Measurements from ENCODE around the gene CATSPERZ. TPM values are rescaled to one million over a fixed set of nuclear protein-coding genes. Genes with fewer than 3 reads are reported as not detected.

Gene CATSPERZ
- total RNA-seq, 1 donor from 2014 or later: not detected

DNA sequence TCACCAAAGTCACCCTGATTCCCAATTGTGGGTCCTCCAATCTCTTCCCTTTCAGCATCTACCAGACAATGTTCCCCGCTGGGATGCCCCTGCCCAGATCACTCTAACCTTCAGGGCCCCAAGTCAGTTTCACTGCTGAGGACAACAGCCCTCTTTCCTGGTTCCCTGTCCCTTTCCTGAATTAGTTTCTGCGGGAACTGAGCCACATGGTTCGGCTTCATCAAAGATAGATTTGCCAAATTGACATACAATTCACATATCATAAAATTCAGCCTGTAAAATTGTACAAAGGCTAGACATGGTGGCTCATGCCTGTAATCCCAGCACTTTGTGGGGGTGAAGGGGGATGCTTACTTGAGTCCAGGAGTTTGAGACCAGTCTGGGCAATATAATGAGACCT lies 27.8 kb downstream of the CATSPERZ start:
- Histone ChIP-seq H3K4me3 (no peak overlapping the region), H3K4me1 (peaks cover 17% of the 10 kb centered on the region), H3K9me3 (no peaks in the 10 kb centered on the region), H3K27ac (no peak overlapping the region), H3K27me3 (ENCODE audit: low read depth) (no peaks in the 10 kb centered on the region), H3K36me3 (no peaks in the 10 kb centered on the region)
- no peak for DNase-seq
- intact Hi-C loops (cut with DNase I): no loop called here
- TF ChIP-seq, protein P1, sequence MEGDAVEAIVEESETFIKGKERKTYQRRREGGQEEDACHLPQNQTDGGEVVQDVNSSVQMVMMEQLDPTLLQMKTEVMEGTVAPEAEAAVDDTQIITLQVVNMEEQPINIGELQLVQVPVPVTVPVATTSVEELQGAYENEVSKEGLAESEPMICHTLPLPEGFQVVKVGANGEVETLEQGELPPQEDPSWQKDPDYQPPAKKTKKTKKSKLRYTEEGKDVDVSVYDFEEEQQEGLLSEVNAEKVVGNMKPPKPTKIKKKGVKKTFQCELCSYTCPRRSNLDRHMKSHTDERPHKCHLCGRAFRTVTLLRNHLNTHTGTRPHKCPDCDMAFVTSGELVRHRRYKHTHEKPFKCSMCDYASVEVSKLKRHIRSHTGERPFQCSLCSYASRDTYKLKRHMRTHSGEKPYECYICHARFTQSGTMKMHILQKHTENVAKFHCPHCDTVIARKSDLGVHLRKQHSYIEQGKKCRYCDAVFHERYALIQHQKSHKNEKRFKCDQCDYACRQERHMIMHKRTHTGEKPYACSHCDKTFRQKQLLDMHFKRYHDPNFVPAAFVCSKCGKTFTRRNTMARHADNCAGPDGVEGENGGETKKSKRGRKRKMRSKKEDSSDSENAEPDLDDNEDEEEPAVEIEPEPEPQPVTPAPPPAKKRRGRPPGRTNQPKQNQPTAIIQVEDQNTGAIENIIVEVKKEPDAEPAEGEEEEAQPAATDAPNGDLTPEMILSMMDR (IDR thresholded peaks at IDR 0.05): no peak
- ATAC-seq: no peak

DNA sequence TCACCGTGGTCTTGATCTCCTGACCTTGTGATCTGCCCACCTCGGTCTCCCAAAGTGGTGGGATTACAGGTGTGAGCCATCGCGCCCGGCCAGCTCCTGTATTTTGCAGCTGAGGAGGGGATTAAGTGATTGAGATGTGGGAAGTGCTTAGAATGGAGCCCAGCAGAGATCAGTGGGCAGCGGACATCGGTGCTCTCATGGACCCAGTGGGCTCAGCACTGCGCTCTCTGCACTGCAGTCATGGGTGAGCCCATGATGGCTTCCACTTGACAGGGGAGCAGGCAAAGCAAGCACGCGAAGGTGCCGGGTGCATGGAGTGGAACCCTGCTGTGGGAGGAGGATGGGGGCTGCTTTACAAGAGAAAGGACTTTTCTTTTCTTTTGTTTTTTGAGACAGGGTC lies 30.7 kb downstream of the CATSPERZ start:
- ATAC-seq: no peak
- no peak overlapping the region for H3K27ac ChIP-seq
- no peak overlapping the region for H3K4me3 ChIP-seq
- peaks cover 21% of the 10 kb centered on the region for H3K4me1 ChIP-seq
- no peaks in the 10 kb centered on the region for H3K9me3 ChIP-seq
- TF ChIP-seq, protein P1 (IDR thresholded peaks at IDR 0.05): no peak
- intact Hi-C loops (cut with DNase I): no loop called here
- no peak for DNase-seq
- no peaks in the 10 kb centered on the region for H3K27me3 ChIP-seq (ENCODE audit: low read depth)
- H3K36me3 ChIP-seq: no peaks in the 10 kb centered on the region

DNA sequence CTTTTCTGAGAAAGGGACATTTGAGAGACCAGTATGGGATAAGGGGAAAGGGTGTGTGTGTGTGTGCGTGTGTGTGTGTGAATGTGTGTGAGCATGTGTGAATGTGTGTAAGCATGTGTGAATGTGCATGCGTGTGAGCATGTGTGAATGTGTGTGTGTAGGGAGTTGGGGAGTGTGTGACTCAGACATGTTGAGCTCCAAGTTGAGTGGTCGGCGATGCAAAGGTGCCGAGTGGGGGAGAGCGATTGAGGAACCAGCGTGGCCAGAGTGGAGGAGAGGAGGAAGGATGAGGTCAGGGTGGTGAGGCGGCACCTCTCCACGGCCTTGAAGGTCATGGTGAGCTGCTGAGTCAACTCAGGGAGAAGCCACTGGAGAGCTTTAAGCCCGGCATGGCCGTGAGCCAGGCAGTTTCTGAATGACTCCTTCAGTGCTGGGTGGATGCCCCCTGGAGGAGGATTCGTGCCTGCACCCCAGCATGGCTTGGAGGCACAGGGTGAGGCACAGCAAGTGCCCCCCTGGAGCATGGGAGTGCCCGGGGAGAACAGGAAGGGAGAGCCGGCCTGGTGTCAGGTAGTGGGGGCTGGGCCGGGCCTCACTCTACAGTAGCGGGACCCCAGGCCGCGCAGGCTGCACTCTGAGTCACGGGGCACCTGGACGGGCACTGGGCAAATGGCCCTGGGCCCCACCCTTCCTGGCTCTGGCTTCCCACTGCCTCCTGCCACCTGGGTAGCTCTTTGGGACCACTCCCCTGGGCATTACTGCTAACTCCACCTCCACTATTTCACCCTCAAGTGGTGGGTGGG lies 31.6 kb downstream of the CATSPERZ start:
- DNase-seq: peak; percentile 94
- peak; percentile 89 to 90 for ATAC-seq
- H3K9me3 ChIP-seq: no peaks in the 10 kb centered on the region
- TF ChIP-seq, protein P1 (IDR thresholded peaks at IDR 0.05): peak; percentile 70
- H3K4me1 ChIP-seq: peaks cover 21% of the 10 kb centered on the region
- no peak overlapping the region for H3K4me3 ChIP-seq
- intact Hi-C loops (cut with DNase I): no loop called here
- H3K27me3 ChIP-seq (ENCODE audit: low read depth): no peaks in the 10 kb centered on the region
- H3K27ac ChIP-seq: peak overlapping the region; percentile 69
- no peaks in the 10 kb centered on the region for H3K36me3 ChIP-seq

- no peak for ATAC-seq
- TF ChIP-seq, protein P1 (IDR thresholded peaks at IDR 0.05): no peak
- peaks cover 21% of the 10 kb centered on the region for H3K4me1 ChIP-seq
Observed at GRCh38 chr11:64333556-64333955, 33.4 kb downstream of the CATSPERZ start.

GRCh38 chr11:64334764-64335735 lies 34.9 kb downstream of the CATSPERZ start:
- H3K4me3 ChIP-seq: no peak overlapping the region
- TF ChIP-seq, protein P1 (IDR thresholded peaks at IDR 0.05): no peak
- DNase-seq (peak; percentile 79), ATAC-seq (peak; percentile 86 to 87)
- no peaks in the 10 kb centered on the region for H3K36me3 ChIP-seq
- no peaks in the 10 kb centered on the region for H3K9me3 ChIP-seq
- H3K27me3 ChIP-seq (ENCODE audit: low read depth): no peaks in the 10 kb centered on the region
- no peak overlapping the region for H3K27ac ChIP-seq
- intact Hi-C loops (cut with DNase I): no loop called here
- peaks cover 29% of the 10 kb centered on the region for H3K4me1 ChIP-seq

More at GRCh38 chr11:64333556-64333955, 33.4 kb downstream of the CATSPERZ start:
- DNase-seq: no peak
- intact Hi-C loops (cut with DNase I): no loop called here
- Histone ChIP-seq H3K4me3 (no peak overlapping the region), H3K27me3 (ENCODE audit: low read depth) (no peaks in the 10 kb centered on the region), H3K9me3 (no peaks in the 10 kb centered on the region), H3K36me3 (no peaks in the 10 kb centered on the region), H3K27ac (no peak overlapping the region)
